K562 (cell line): Measurements from ENCODE around the gene GFOD1. TPM values are rescaled to one million over a fixed set of nuclear protein-coding genes. Genes with fewer than 3 reads are reported as not detected.

ENCODE experiments used
- ATAC-seq: fragments of 200-7000 bp; cut with Tn5 transposase; 3 replicates; pipeline ENCODE4 v1.9.1; 2020; ENCODE audit warnings: moderate library complexity
- BruUV-seq: library from RNA; stranded (reverse); fragments of 400-500 nt; replicated peaks from 2 replicates; lab custom pipeline; 2021; lab: Mats Ljungman, UMichigan
- CTCF ChIA-PET: fragments of 300-600 bp; formaldehyde crosslinking; extraction: SDS; loops from one replicate; lab custom pipeline; 2021; ENCODE audit warnings: low intra/inter-chr PET ratio; lab: Yijun Ruan, JAX
- POLR2A ChIA-PET: fragments of 300-600, 350-650 bp; sonication (Branson Sonifier 250); formaldehyde crosslinking; extraction: SDS; loops from one replicate; lab custom pipeline; 2021; ENCODE audit warnings: antibody characterized with exemption, inconsistent platforms; lab: Yijun Ruan, JAX
- DNase-seq, 4 experiments: peaks; one replicate each; pipeline versions ENCODE4 v3.0.0 to v3.0.0-alpha.2; 2011 to 2018; ENCODE audit warnings: low spot score in 3 of 4, mixed read lengths in 3 of 4; ENCODE audit errors: extremely low read depth in 1 of 4
- FAIRE-seq: peaks from 2 replicates; lab custom pipeline; 2011; peaks lifted over from hg19 to GRCh38; lab: Jason Lieb, UNC
- H2AFZ ChIP-seq: 2 replicates; pipeline ENCODE4 v1.6.0; 2011; ENCODE audit warnings: low read depth, low read length, control low read depth, inconsistent platforms
- H3K27ac ChIP-seq: fragments of 200-600 bp; 3 replicates; pipeline ENCODE4 v1.8.0; 2011; ENCODE audit warnings: low read depth, mild to moderate bottlenecking, control low read depth, inconsistent platforms, low read length, moderate library complexity, mixed read lengths; ENCODE audit errors: extremely low read depth
- H3K27me3 ChIP-seq, 2 experiments: fragments of 300-600 bp in 1 of 2; 2 replicates in 1 of 2; 3 replicates in 1 of 2; pipeline versions ENCODE4 v1.6.0 to v1.8.0; 2011; ENCODE audit warnings: inconsistent platforms in 2 of 2, low read length in 2 of 2, mild to moderate bottlenecking in 1 of 2, mixed read lengths in 1 of 2, moderate library complexity in 1 of 2; ENCODE audit not compliant: control insufficient read depth in 2 of 2, insufficient read depth in 2 of 2
- H3K36me3 ChIP-seq: fragments of 300-600 bp; 3 replicates; pipeline ENCODE4 v1.8.0; 2011; ENCODE audit warnings: mild to moderate bottlenecking, low read length, inconsistent platforms; ENCODE audit not compliant: control insufficient read depth, insufficient read depth
- H3K4me1 ChIP-seq, 2 experiments: fragments of 200-600 bp in 1 of 2; replicated peaks in 1 of 2; 2 replicates in 1 of 2; 3 replicates in 1 of 2; pipeline versions ENCODE4 v1.5.1 to v1.8.0; 2011; ENCODE audit warnings: inconsistent platforms in 2 of 2, low read length in 2 of 2, mild to moderate bottlenecking in 1 of 2, mixed read lengths in 1 of 2, moderate library complexity in 1 of 2; ENCODE audit not compliant: control insufficient read depth in 2 of 2, insufficient read depth in 2 of 2
- H3K4me2 ChIP-seq: 2 replicates; pipeline ENCODE4 v1.6.1; 2011; ENCODE audit warnings: low read length, control low read depth, inconsistent platforms, mixed read lengths; ENCODE audit not compliant: insufficient read depth
- H3K4me3 ChIP-seq: fragments of 200-600 bp; sonication (generic), shearing (Covaris generic); 2 replicates; pipeline ENCODE4 v1.5.1; 2016; ENCODE audit warnings: control low read depth, inconsistent platforms
- H3K79me2 ChIP-seq: fragments of 200-600 bp; 3 replicates; pipeline ENCODE4 v1.8.0; 2011; ENCODE audit warnings: low read length, inconsistent platforms; ENCODE audit not compliant: control insufficient read depth, insufficient read depth
- H3K9ac ChIP-seq, 2 experiments: 2 replicates each; pipeline versions ENCODE4 v1.6.0 to v1.6.1; 2011; ENCODE audit warnings: low read depth in 2 of 2, low read length in 2 of 2, control low read depth in 1 of 2, inconsistent platforms in 1 of 2, mild to moderate bottlenecking in 1 of 2, mixed read lengths in 1 of 2; ENCODE audit not compliant: insufficient read depth in 1 of 2
- H3K9me1 ChIP-seq: one replicate; pipeline ENCODE4 v1.6.0; 2011; ENCODE audit warnings: inconsistent platforms, mild to moderate bottlenecking, low read length, moderate library complexity; ENCODE audit not compliant: control insufficient read depth, insufficient read depth
- H3K9me3 ChIP-seq: replicated peaks from 2 replicates; pipeline ENCODE4 v1.5.1; 2011; ENCODE audit warnings: low read depth, low read length, inconsistent platforms; ENCODE audit not compliant: control insufficient read depth, insufficient read depth
- H4K20me1 ChIP-seq: replicated peaks from 2 replicates; pipeline ENCODE4 v1.6.1; 2011; ENCODE audit warnings: low read length, inconsistent platforms, mixed read lengths; ENCODE audit not compliant: control insufficient read depth, insufficient read depth
- CEBPB ChIP-seq: fragments of 450-650 bp; IDR thresholded peaks from 2 replicates; pipeline ENCODE4 v1.6.1; 2016; ENCODE audit warnings: missing genetic modification characterization, missing compliant biosample characterization
- HNRNPUL1 ChIP-seq: fragments of 200-400 bp; formaldehyde crosslinking; IDR thresholded peaks from 2 replicates; pipeline ENCODE4 v1.6.1; 2017; ENCODE audit warnings: low read length
- KLF1 ChIP-seq: fragments of 450-650 bp; IDR thresholded peaks from 2 replicates; pipeline ENCODE4 v1.6.1; 2016; ENCODE audit warnings: missing genetic modification characterization, missing compliant biosample characterization
- L3MBTL2 ChIP-seq: fragments of 450-650 bp; IDR thresholded peaks from 2 replicates; pipeline ENCODE4 v1.6.1; 2016; ENCODE audit warnings: mild to moderate bottlenecking, moderate library complexity
- NCOA6 ChIP-seq: fragments of 450-650 bp; IDR thresholded peaks from 2 replicates; pipeline ENCODE4 v1.6.1; 2017; ENCODE audit warnings: mild to moderate bottlenecking
- NELFE ChIP-seq: IDR thresholded peaks from 2 replicates; pipeline ENCODE4 v1.6.1; 2011; ENCODE audit warnings: mild to moderate bottlenecking; ENCODE audit not compliant: insufficient read depth, insufficient read length
- PHB ChIP-seq: fragments of 250-450 bp; sonication (Bioruptor Pico); IDR thresholded peaks from 2 replicates; pipeline ENCODE4 v1.5.0; 2021
- SUPT5H ChIP-seq: fragments of 450-650 bp; IDR thresholded peaks from 2 replicates; pipeline ENCODE4 v1.6.1; 2016
- TCF3 ChIP-seq: sonication (generic); formaldehyde crosslinking; IDR thresholded peaks from 2 replicates; pipeline ENCODE4 v1.4.0; 2020; ENCODE audit warnings: mild to moderate bottlenecking, missing genetic modification reagents
- TEAD2 ChIP-seq: fragments of 450-650 bp; IDR thresholded peaks from 2 replicates; pipeline ENCODE4 v1.6.1; 2016; ENCODE audit warnings: missing genetic modification characterization, control low read depth, missing compliant biosample characterization
- TRIM24 ChIP-seq, 2 experiments: fragments of 450-650 bp; IDR thresholded peaks; 2 replicates each; pipeline ENCODE4 v1.6.1; 2016
- ZKSCAN8 ChIP-seq: fragments of 200-800 bp; sonication (Bioruptor generic); IDR thresholded peaks from 2 replicates; pipeline ENCODE4 v1.6.1; 2016; ENCODE audit warnings: missing genetic modification characterization, missing compliant biosample characterization
- ZNF134 ChIP-seq: fragments of 250-450 bp; sonication (Bioruptor Pico); conservative IDR thresholded peaks from 2 replicates; pipeline ENCODE4 v1.4.0; 2020
- ZNF57 ChIP-seq: fragments of 450-650 bp; formaldehyde crosslinking; IDR thresholded peaks from 2 replicates; pipeline ENCODE4 v1.4.0; 2020; ENCODE audit warnings: mild to moderate bottlenecking, moderate library complexity
- ZNF589 ChIP-seq: fragments of 200-800 bp; sonication (Bioruptor generic); IDR thresholded peaks from 2 replicates; pipeline ENCODE4 v1.6.1; 2016; ENCODE audit warnings: low read depth, missing genetic modification characterization, missing compliant biosample characterization
- WGBS: fragments of 100-300 bp; shearing (Covaris generic); methylation state at CpG from one replicate; pipeline ENCODE4 v1.1.6; 2016; ENCODE audit warnings: low coverage, mixed read lengths; ENCODE audit not compliant: insufficient coverage; ENCODE audit errors: missing lambda C conversion rate; 5-methylcytosine and 5-hydroxymethylcytosine counted together
- in situ Hi-C: fragments of 300-500 bp; cut with MboI; formaldehyde crosslinking; loops from 4 replicates; pipeline ENCODE4 v1.15.0; 2018; ENCODE audit warnings: inconsistent platforms, mixed read lengths
- intact Hi-C: fragments of 100-400 bp; cut with micrococcal nuclease; formaldehyde crosslinking; loops from 2 replicates; pipeline ENCODE4 v1.14.2; 2022
- polyA plus RNA-seq, 8 experiments: library from polyadenylated mRNA; depleted of rRNA in 4 of 8; stranded (reverse) in 5 of 8; unstranded in 3 of 8; fragments of >200 nt; fragmentation: Nextera tagmentation in 2 of 8; fragmentation: Illumina TruSeq in 1 of 8; extraction: Ambion mirVana in 2 of 8; extraction: Trizol in 1 of 8; gene quantifications; 2 replicates each; pipeline versions ENCODE4 v1.2.1 to v1.2.3, GENCODE V29; 2011 to 2014; ENCODE audit warnings: inconsistent platforms in 1 of 8, missing spikeins in 1 of 8
- total RNA-seq, 7 experiments: library from RNA; depleted of rRNA in 6 of 7; stranded (reverse); fragments of >200 nt in 6 of 7; fragmentation: Illumina TruSeq in 2 of 7; extraction: Trizol in 2 of 7; gene quantifications; 2 replicates each; pipeline versions ENCODE4 v1.2.1 to v1.2.3, GENCODE V29; 2011 to 2021; ENCODE audit warnings: low replicate concordance in 1 of 7
- TF ChIP-seq, protein P1 (sequence below): fragments of 250-450 bp; sonication (Bioruptor Pico); IDR thresholded peaks from 2 replicates; pipeline ENCODE4 v1.8.0; 2021; ENCODE audit warnings: mild to moderate bottlenecking, moderate library complexity
- TF ChIP-seq, protein P2 (sequence below): sonication (generic); formaldehyde crosslinking; IDR thresholded peaks from 2 replicates; pipeline ENCODE4 v1.8.0; 2022; ENCODE audit warnings: missing genetic modification reagents, mild to moderate bottlenecking, borderline replicate concordance
- TF ChIP-seq, protein P3 (sequence below): fragments of 200-800 bp; sonication (Bioruptor generic); IDR thresholded peaks from 2 replicates; pipeline ENCODE4 v1.6.1; 2017; ENCODE audit warnings: missing genetic modification characterization, missing compliant biosample characterization

Gene GFOD1
- total and polyA plus RNA-seq, 9 of the 15 experiments (the other 6 are each of a cell fraction or from before 2014, with no cell fraction given), result 3.8 to 12.0 (median 8.2) TPM

DNA sequence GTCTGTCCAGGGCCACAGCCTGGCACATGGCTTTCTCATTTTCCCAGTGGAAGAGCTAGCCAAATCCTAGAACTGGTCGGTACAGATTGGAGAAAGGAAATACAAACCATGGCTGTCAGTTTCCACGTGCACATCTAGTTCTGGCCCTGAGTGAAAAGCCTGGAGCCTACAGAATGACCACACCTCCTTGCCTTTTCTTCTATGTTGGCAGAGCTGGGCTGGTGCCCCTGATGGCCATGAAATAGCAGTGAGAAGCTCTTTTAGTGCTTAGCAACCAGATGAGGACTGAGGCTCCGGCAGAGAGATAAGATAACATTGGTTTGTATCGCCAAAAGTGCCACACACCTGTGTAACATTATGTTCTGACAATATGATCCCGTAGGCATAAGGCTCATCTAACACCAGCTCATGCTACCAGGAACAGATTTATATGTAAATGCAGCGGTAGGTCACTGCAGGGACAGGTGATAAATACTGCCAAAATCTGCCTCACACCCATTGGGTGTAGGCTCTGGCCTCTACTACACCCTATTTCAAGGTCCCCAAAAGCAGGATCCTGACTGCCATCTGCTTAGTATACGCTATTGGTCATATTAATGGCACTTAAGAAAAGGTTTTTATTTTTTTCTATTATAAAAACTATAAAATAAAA is 119.2 kb downstream of the GFOD1 start:
- Histone ChIP-seq H3K9me1 (no peaks in the 10 kb centered on the region), H3K27ac (no peak overlapping the region), H2AFZ (no peak overlapping the region), H3K36me3 (no peaks in the 10 kb centered on the region), H3K4me1 (peaks cover 0 to 6% of the 10 kb centered on the region in 2 experiments; a peak in 3 of 5 replicates), H3K9me3 (no peaks in the 10 kb centered on the region), H3K79me2 (no peaks in the 10 kb centered on the region), H3K4me3 (no peak overlapping the region), H4K20me1 (no peaks in the 10 kb centered on the region), H3K4me2 (no peak overlapping the region), H3K27me3 (peaks cover 0 to 22% of the 10 kb centered on the region in 2 experiments; a peak in 3 of 5 replicates), H3K9ac (no peak overlapping the region; a peak in 1 of 4 replicates)
- CTCF ChIA-PET, result interaction anchor here (0.6 kb wide), 1 partner anchor 154 kb away, joined by 5 read pairs; no protein-coding TSS in a partner anchor
- 9% methylated on average over 7 of the region's 7 CpGs for WGBS
- FAIRE-seq, result no peak
- no peak for ATAC-seq
- in situ Hi-C loops (no loop called here), intact Hi-C loops (no loop called here)
- no peak for TF ChIP-seq NCOA6
- no peak for TF ChIP-seq ZNF57
- TF ChIP-seq, protein P1, sequence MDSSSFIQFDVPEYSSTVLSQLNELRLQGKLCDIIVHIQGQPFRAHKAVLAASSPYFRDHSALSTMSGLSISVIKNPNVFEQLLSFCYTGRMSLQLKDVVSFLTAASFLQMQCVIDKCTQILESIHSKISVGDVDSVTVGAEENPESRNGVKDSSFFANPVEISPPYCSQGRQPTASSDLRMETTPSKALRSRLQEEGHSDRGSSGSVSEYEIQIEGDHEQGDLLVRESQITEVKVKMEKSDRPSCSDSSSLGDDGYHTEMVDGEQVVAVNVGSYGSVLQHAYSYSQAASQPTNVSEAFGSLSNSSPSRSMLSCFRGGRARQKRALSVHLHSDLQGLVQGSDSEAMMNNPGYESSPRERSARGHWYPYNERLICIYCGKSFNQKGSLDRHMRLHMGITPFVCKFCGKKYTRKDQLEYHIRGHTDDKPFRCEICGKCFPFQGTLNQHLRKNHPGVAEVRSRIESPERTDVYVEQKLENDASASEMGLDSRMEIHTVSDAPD, result no peak
- TF ChIP-seq HNRNPUL1, result no peak
- TF ChIP-seq CEBPB, result no peak
- no peak for TF ChIP-seq ZKSCAN8 (CRISPR knock-in tag)
- TF ChIP-seq ZNF134, result no peak
- TF ChIP-seq KLF1 (tag), result no peak
- no peak for TF ChIP-seq NELFE
- TF ChIP-seq ZNF589, result no peak
- TF ChIP-seq TCF3 (CRISPR knock-in tag), result no peak
- TF ChIP-seq, protein P2, sequence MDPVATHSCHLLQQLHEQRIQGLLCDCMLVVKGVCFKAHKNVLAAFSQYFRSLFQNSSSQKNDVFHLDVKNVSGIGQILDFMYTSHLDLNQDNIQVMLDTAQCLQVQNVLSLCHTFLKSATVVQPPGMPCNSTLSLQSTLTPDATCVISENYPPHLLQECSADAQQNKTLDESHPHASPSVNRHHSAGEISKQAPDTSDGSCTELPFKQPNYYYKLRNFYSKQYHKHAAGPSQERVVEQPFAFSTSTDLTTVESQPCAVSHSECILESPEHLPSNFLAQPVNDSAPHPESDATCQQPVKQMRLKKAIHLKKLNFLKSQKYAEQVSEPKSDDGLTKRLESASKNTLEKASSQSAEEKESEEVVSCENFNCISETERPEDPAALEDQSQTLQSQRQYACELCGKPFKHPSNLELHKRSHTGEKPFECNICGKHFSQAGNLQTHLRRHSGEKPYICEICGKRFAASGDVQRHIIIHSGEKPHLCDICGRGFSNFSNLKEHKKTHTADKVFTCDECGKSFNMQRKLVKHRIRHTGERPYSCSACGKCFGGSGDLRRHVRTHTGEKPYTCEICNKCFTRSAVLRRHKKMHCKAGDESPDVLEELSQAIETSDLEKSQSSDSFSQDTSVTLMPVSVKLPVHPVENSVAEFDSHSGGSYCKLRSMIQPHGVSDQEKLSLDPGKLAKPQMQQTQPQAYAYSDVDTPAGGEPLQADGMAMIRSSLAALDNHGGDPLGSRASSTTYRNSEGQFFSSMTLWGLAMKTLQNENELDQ (CRISPR knock-in tag), result no peak
- TF ChIP-seq PHB (CRISPR knock-in tag), result no peak
- TF ChIP-seq SUPT5H, result no peak
- TF ChIP-seq TEAD2 (tag), result no peak
- TF ChIP-seq L3MBTL2, result no peak
- TF ChIP-seq, protein P3, sequence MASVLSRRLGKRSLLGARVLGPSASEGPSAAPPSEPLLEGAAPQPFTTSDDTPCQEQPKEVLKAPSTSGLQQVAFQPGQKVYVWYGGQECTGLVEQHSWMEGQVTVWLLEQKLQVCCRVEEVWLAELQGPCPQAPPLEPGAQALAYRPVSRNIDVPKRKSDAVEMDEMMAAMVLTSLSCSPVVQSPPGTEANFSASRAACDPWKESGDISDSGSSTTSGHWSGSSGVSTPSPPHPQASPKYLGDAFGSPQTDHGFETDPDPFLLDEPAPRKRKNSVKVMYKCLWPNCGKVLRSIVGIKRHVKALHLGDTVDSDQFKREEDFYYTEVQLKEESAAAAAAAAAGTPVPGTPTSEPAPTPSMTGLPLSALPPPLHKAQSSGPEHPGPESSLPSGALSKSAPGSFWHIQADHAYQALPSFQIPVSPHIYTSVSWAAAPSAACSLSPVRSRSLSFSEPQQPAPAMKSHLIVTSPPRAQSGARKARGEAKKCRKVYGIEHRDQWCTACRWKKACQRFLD (CRISPR knock-in tag), result no peak
- no peak for TF ChIP-seq TRIM24 (IDR thresholded peaks at IDR 0.05)
- POLR2A ChIA-PET, result no interaction called here
- BruUV-seq, result no TSS peak
- no peak for DNase-seq
